ENCODE measurements around the gene IL17B.

GRCh38 chr5:149358868-149359495 lies 20.1 kb downstream of the IL17B start:
- TF ChIP-seq POLR2A (IDR thresholded peaks at IDR 0.05): no peak
- TF ChIP-seq CTCF (IDR thresholded peaks at IDR 0.05 in 4 of 5, conservative IDR thresholded peaks at IDR 0.05 in 1 of 5): no peak
